Activated T-helper 9 cell treated with anti-CD3 and anti-CD28 coated beads, Interleukin-2, amount 50 U/mL, for 16 hours (primary cell): ENCODE measurements around the gene ASPN.
"Not testable (repeated sequence)": the region's sequence is repeated elsewhere in the genome, so short reads cannot be mapped to it uniquely, and the experiment has no call there.

Experiments used
- DNase-seq: peaks from one replicate; pipeline ENCODE4 v3.0.0-alpha.2; 2020; ENCODE audit warnings: low read depth

ASPN gene

DNA sequence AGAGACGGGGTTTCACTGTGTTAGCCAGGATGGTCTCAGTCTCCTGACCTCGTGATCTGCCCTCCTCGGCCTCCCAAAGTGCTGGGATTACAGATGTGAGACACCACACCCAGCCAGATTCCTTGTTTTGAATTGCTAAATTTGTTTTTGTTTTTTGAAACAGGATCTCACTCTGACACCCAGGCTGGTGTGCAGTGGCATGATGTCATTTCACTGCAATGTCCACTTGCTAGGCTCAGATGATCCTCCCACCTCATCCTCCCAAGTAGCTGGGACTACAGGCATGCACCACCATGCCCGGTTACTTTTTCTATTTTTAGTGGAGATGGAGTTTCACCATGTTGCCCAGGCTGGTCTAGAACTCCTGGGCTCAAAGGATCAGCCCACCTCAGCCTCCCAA lies 71.1 kb downstream of the ASPN start:
- DNase-seq: not testable (repeated sequence)

DNA sequence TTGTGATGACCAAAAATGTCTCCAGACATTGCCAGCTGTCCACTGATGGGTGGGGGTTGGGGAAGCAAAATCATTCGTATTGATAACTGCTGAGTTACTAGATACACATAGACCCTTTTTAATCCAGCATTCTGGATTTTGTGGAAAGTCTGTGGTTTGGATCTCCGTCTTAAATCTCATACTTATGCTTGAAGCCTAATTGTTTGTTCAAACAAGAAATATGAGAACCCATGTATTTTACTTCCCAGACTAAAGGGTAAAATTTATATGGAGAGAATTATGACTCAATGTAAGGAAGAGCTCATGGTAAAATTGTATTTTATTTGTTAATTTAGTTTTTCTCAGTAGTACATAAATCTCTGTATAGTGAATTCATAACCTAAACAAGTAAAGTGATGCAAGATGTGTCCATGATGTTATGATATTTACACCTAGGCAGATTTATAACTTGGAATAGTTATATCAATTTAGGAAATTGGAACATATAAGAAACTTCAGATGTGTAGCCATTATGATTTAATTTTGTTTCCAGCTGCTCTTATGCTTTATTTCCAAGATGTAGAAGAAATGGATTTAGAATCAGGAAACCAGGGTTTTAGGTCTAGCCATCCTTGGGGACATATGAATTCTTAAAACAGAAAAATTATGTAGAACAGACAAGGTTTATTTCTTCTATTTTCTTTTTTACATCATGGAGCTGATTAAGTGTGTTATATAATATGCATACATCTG lies 73.4 kb downstream of the ASPN start:
- DNase-seq: no peak

DNA sequence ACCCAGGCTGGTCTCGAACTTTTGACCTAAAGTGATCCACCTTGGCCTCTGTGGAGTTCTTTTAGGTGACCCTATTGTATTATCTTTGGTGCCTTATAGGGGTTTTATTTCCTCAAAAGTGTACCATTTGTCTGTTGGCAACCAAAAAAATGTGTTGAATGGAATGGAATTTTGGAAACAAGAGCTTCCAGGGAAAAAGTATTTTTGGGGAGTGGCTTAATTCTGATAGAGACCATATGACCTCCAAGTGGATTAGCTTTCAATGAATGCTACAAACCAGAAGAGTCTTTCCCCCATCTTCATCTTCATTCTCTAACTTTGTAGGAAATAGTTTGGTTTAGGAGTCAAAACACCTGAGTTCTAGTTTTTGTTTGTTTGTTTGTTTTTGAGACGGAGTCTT lies 74.5 kb downstream of the ASPN start:
- no peak for DNase-seq

DNA sequence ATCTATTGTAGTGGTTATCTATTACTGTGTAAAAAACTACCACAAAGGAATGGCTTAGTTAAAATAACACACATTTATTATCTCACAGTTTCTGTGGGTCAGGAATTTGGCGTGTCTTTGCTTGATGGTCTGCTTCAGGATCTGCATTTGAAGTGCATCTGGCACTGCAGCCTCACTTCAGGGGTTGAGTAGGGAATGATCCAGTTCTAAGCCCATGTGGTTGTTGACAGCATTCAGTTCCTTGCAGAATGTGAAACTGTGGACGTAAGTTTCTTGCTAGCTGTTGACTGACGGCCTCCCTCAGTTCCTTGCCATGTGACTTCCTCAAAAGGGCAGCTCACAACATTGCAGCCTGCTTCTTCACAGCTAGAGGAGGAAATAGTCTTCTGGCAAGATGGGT lies 75.8 kb downstream of the ASPN start:
- no peak for DNase-seq
